GM19438 (cell line): ENCODE data around the gene MFSD11.
A peak's percentile ranks its signal among the peaks of the same experiment; 100 is the strongest.
"Not testable (repeated sequence)": the region's sequence is repeated elsewhere in the genome, so short reads cannot be mapped to it uniquely, and the experiment has no call there.

Experiments used
- ATAC-seq: cut with Tn5 transposase; IDR thresholded peaks from one replicate; pipeline ENCODE4 v1.9.1; 2021; ENCODE audit warnings: low read depth; ENCODE audit not compliant: unreplicated experiment

The MFSD11 gene

DNA sequence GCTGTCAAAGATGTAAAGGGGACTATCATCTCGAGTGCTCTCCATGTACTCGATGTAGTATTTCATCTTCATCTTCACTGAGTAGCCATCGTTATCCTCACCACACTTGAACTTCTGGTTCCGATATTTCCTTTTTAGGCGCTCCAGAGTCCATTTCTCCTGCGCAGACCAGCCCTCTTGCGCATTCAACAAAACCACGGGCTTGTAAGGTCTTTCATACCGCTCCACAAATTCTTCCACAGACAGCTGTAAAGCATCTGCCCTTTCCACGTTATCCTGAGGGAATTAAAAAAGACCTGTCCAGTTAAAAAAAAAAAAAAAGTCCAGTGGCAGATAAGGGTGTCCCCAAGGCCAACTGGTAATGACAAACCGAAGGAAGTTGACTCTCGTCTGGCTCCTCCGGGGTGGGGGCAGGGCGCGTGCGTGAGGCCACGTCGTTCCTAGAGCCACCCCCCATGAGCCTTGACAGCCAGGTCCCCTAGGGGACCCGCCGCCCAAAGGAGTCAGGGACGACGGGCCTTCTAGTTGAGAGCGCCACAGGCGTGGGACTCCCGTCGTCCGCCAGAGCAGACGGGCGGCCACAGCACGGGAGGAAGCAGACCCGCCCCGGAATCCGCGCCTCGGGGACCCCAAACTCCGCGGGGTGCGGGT is 12.2 kb upstream of the MFSD11 start:
- ATAC-seq, result no peak

DNA sequence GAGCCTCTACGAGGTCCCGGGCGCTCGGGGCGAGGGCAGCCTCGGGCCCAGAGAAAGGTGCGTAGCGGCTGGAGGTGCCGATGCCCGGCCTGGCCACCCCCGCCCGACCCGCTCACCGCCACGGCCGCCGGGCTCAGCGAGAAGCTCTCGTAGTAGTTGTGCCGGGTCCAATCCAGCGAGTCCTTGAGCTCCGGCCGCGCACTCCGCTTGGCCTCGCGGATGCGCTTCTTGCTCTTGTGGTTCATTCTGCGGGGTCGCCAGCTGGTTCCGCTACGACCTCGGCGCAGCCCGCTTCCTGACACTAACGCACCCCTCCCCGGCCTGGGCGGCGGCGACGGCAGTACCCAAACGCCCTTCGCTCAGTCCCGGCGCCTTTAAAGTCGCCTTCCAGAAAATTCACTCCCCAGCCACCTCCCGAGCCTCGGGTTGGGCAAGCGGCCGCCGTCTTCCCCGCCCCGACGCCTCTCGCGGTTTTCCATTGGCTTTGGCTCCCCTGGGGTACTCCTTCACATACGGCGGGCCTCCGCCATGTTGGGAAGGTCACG is 11.6 kb upstream of the MFSD11 start, which contains the start of gene JMJD6:
JMJD6 (minus strand) TSS at position 376 of the 545 bp plus-strand sequence; CDS start at position 245, 131 bp downstream.
- peak; percentile 74 for ATAC-seq

DNA sequence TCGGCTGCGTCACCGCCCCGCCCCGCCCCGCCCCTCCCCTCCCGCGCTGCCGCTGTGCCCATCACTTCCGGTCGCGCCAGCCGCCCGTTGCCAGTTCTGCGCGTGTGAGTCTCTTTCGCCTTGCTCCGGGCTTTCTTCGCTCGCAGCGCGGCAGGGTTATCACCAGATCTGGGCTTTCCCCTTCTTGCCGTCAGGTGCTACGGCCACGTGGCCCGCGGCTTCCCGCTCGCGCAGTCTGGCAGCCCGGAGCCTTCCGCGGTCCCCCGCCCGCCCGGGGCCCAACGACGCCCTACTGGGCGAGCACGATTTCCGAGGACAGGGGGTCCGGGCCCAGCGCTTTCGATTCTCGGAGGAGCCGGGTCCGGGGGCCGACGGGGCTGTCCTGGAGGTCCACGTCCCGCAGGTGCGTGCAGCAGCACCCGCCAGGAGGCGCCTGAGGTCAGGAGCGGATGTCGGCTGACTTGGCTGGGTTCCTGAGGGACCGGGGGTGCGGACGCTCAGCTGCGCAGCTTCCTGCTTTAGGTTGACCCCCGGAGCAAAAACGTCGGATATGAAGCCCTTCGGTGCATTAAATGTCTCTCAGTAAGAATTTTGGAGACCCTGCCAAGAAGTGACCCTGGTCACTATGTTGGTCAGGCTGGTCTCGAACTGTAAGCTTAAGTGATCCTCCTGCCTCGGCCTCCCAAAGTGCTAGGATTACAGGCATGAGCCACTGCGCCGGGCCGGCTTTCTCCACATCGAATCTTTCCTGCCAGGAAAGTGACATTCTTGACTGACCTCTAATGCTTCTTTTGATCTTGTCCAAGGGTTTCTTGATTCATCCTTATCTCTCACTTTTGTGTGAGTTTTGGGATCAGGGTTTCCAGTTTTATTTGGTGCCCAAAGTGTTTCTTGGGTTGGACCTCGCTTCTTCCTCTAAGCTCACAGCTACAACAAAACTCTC is 10.9 kb upstream of the MFSD11 start, which contains the start of gene METTL23:
METTL23 (plus strand) TSS at position 64 of the 943 bp plus-strand sequence. CDS start 2,872 bp downstream, outside the sequence.
- peak; percentile 38 for ATAC-seq

DNA sequence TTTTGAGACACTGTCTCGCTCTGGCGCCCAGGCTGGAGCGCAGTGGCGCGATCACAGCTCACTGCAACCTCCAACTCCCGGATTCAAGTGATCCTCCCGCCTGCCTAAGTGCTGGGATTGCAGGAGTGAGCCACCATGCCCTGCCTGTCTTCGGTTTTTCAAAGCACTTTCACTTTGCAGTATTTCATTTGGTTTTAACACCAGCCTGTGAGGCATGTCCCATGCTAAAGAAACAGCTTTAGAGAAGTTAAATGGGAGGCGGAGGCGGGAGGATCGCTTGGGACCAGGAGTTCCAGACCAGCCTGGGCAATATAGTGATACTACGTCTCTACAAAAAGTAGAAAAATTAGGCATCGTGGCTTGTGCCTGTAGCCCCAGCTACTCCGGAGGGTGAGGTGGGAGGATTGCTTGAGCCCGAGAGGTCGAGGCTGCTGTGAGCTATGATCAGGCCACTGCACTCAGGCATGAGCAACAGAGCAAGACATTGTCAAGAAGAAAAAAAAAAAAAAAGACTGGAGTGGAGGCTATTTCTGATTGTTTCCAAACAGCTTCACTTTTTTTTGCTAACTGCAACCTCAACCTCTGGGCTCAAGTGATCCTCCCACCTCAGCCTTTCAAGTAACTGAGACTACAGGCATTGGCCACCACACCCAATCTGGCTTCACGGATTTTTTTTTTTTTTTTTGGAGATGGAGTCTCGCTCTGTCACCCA is 10.0 kb upstream of the MFSD11 start:
- no peak for ATAC-seq

DNA sequence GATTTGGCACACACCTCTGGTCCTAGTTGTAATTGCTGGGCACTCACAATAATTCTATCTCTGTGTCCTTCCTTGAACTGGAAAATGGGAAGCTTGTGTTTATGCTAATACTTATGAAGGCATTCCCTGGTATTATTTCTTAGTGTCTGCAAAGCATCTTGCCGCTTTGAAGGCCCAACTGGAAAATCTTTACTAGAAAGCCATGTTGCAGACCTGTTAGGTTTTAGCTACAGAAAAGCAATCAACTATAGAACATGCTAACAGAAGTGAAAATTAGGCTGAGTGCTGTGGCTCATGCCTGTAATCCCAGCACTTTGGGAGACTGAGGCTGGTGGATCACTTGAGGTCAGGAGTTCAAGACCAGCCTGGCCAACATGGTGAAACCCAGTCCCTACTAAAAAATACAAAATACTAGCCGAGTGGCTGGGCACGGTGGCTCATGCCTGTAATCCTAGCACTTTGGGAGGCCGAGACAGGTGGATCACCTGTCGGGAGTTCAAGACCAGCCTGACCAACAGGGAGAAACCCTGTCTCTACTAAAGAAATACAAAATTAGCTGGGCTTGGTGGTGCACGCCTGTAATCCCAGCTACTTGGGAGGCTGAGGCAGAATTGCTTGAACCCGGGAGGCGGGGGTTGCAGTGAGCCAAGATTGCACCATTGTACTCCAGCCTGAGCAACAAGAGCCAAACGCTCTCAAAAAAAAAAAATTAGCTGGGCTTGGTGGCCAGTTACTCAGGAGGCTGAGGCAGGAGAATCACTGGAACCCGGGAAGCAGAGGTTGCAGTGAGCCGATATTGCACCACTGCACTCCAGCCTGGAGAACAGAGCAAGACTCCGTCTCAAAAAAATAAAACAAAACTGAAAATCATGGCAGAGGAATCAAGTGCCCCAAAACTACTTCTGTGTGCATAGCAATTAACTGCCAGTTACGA is 5.9 kb upstream of the MFSD11 start:
- not testable (repeated sequence) for ATAC-seq

DNA sequence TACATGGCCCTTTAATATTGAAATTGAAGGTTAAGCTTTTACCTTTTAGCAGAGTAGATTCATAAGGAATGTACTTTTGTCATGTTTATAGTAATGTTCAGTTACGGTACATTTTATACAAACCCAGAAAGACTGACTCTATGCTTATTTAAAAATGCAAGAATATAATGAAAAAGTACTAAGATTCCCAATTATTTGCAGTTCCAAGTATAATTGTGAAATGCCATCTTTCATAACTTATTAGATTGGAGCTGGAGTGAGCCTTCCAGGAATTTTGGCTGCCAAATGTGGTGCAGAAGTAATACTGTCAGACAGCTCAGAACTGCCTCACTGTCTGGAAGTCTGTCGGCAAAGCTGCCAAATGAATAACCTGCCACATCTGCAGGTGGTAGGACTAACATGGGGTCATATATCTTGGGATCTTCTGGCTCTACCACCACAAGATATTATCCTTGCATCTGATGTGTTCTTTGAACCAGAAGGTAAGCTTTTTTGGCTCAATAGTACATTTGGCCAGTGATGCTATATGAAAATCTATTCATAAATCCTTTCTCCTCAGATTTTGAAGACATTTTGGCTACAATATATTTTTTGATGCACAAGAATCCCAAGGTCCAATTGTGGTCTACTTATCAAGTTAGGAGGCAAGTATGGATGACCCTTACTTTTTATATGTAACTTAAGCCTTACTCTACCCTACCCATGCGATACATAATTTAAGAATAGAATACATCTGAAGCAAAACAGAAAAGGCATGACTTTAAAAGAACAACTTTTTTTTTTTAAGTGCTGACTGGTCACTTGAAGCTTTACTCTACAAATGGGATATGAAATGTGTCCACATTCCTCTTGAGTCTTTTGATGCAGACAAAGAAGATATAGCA is 4.9 kb upstream of the MFSD11 start:
- no peak for ATAC-seq

DNA sequence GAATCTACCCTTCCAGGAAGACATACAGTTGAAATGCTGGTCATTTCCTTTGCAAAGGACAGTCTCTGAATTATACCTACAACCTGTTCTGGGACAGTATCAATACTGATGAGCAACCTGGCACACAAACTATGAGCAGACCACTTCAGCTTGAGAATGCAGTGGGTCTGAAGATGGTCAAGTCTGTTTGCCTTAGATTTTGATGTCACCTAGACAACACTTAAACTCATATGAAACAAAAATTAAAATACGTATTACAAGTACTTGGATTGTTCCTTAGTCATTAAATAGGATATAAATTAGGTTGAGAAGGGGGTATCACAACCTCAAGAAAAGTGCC is 4.3 kb upstream of the MFSD11 start:
- no peak for ATAC-seq

DNA sequence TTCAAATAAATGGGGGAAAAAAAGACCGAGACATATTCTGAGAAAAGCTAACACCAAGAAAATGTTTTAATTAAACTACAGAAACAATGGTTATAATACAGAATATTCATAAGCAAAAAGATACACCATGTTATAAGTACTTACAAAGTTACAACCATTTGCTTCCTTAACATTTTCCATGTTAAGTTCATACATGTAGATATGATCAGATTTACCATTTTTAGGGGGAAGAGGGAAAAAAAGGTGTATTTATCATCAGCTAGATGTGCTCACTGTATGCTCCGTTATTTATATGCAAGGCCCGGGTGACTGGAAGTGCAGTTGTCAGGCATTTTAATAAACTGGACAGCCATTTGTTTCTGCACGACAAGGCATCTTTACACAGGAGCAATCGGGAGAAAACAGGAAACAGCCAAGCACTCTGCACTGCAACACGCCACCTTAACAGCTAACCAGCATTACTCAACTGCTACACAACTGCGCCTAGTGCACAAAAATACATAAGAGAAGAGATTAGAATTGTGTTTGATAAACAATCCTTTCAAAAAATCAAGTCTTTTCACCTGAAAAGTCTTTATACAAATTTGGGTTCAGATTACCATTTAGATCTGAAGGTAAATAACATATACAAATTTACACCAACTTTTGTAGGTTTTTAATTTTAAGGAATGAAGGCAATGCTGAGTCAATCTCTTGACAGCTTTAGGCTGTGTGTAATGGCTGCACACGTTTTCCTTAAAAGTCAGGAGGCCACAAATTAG is 3.7 kb upstream of the MFSD11 start:
- no peak for ATAC-seq

DNA sequence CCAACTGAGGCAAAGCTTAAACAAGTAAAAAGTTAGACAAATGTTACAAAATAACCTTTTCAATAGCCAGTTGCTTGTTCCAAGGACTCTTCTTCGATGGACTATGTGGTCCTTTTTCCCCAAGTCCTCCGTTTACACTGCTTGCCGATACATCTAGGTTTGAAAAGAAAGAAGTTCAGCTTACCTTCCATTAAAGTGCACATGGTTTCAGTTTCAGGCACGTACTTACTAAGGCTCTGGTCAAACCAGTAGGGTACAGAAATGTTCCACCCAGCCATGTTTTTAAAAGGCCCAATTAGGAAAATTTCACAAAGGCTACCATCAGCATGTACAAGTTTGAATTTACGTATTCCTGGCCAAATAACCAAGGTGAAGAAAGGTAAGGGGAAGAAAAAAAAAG is 2.9 kb upstream of the MFSD11 start:
- ATAC-seq, result no peak

DNA sequence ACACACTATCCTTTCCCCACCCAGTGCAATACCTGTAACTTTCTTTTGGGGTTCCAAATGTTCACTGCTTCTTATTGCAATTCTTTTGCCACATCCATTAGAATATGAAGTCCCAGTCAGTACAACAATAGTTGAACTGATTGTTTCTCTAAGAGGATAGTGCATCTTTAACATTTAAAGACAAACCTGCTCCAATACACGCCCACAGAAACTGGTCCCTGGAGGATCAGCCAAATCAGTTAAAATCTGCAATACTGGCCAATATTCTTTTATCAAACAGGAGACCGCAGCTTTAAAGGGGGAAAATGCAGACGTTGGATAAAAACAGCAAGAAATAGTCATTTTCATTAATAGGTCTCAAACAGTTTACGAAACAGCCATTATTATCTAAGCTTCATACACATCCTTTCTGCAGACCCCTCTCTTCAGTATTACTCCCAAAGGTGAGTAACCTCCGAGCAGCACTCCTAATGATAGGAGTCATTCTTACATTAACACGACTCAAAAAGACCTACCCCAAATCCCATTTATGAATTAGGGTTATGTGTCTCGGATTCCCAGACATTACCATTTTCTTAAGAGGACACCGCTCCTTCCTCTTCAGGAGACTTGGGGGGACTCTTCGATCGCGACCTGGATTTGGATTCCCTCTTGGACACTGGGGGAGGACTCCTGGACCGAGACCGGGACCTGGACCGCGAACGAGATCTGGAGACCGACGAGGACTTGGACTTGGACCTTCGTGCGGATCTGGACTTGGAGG is 2.2 kb upstream of the MFSD11 start:
- ATAC-seq, result no peak

DNA sequence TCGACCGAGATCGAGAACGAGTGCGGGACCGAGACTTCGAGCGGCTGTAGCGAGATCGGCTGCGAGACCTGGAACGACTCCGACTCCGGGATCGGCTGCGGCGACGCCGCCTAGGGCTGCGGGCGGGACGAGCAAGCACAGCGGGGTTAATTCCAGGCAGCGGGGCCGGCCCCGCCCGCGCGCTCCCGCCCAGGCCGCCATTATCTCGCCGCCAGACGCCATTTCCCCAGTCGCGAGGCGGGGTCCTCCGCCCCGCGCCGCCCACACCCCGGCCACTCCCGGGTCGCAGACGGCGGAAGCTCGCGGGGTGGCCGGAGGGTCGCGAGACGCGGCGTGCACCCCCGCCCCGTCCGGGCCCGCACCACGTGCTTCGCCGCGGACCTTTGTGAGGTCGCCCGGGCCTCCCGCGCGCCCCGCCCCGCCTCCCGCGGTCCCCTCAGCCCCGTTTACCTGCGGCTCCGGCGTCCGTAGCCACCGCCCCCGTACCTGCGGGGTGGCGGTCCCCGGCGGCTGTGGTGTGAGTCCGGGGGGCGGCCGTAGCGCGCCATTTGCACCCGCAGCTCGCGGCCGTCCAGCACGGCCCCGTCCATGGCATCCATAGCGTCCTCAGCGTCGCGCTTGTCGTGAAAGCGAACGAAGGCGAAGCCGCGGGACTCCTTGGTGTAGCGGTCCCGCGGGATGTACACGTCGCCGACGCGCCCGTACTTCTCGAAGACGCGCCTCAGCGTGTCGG is 1.4 kb upstream of the MFSD11 start:
- peak; percentile 3 for ATAC-seq

DNA sequence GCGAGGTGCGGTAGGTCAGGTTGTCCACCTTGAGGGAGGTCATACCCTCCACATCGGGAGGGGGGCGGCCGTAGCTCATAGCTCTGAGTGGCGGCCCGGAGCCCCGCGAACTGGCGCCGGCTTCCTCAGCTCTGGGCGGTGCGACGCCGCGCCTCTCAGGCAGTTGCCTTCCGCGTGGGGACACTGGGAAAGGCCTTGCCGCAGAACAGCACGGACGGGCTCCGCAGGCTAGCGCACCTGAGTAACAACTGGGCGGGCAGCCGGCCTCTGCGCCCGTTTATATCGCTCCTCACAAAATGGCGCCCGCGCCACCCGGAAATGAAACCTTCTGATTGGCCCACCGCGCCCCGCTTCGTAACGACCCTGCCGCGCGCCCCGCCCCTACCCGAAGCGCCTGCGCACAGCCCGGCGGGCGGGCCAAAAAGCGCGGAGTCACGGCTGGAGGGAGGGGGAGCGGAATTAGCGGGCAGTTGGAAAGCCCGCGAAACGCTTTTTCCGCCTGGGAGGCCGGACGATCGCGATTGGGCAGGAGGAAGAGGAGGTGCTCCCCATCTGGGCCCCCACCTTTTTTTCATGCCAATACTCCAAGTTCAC is 740 bp upstream of the MFSD11 start, which contains the start of gene SRSF2:
SRSF2 (minus strand) TSS at position 250 of the 594 bp plus-strand sequence; CDS start at position 79, 171 bp downstream.
- ATAC-seq, result peak; percentile 65

DNA sequence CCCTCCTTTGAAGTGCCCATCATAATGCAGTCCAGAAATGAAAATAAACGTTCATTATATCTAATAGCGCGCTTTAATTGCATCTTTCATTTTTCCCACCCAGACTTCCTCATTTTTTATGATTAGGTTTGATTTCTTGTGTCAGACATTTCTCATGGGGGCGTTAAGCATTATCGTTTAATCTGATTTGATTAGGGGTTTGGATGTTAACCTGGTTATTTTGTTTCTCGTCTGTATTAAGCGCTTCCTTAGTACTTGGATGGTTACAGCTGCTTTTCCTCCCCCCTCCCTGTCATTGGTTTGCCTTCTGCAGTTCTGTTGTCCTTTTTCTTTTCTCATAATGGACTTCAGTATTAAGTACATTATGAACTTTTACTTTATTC is 540 bp downstream of the MFSD11 start:
- ATAC-seq, result no peak

DNA sequence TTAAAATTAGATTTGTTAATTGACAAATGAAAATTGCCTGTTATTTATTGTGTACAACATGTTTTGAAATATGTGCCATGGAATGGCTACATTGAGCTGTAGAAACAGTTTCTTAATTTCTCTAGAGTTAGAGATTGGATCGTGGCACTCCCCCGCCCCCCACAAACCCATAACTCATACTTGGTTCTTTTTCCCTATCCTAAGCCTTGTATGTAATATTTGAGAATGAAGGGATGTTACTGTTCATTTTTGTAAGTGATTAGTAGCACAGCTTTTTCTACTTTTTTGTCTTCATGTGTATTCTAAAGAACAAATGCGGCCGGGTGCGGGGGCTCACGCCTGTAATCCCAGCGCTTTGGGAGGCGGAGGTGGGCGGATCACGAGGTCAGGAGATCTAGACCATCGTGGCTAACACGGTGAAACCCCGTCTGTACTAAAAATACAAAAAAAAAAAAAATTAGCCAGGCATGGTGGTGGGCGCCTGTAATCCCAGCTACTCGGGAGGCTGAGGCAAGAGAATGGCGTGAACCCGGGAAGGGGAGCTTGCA is 1.7 kb downstream of the MFSD11 start:
- ATAC-seq, result not testable (repeated sequence)

DNA sequence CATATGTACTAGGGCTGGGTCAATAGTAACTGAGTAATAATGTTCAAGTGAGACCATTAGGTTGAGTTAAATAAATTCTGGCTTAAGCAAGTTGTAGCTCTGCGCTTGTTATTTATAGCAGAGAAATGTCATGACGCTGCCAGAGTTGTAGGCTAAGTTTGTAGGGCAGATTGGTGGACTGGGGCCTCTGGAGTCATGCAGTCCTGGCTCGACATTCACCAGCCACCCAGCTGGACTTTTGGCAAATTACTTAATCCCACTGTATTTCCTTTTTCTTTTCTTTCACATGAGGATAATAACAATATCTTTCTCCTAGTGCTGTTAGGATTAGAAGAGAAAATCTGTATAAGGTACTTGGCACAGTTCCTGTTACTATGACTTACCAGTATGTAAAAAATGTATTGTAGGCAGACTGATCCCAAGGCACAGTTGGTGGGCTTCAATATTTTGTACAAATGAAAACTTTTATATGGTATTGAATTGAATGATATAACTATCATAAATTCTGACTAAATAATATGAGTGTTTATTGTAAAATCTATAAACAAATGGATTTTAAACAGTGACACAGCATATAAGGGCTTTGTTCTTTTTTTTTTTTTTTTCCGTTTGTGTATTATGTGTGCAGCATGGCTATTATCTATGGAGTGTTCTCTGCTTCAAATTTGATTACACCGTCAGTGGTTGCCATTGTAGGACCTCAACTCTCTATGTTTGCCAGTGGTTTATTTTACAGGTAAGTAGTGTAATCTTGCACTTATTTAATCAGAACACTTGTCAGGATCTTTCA is 2.6 kb downstream of the MFSD11 start:
- ATAC-seq, result no peak
